IMR-90 (cell line): ENCODE measurements around the gene TIPARP. TPM values are rescaled to one million over a fixed set of nuclear protein-coding genes. Genes with fewer than 3 reads are reported as not detected.

ENCODE experiments used
- CHD1 ChIP-seq: IDR thresholded peaks from 2 replicates; pipeline ENCODE4 v1.6.1; 2012; ENCODE audit warnings: low read depth, low read length, improper control_type of control experiment
- CTCF ChIP-seq: conservative IDR thresholded peaks from 2 replicates; pipeline ENCODE4 v1.5.1; 2012; ENCODE audit warnings: mild to moderate bottlenecking, low read depth, low read length, improper control_type of control experiment
- MAFK ChIP-seq: IDR thresholded peaks from 2 replicates; pipeline ENCODE4 v1.6.1; 2012; ENCODE audit warnings: low read depth, low read length, improper control_type of control experiment
- RFX5 ChIP-seq: IDR thresholded peaks from 2 replicates; pipeline ENCODE4 v1.8.0; 2012; ENCODE audit warnings: low read depth, mild to moderate bottlenecking, low read length, moderate library complexity
- polyA plus RNA-seq, 3 experiments: library from polyadenylated mRNA; depleted of rRNA; stranded (reverse); fragments of >200 nt; gene quantifications; 2 replicates each; pipeline ENCODE4 v1.2.3, GENCODE V29; 2012; ENCODE audit warnings: low replicate concordance in 1 of 3
- total RNA-seq: library from RNA; depleted of rRNA; stranded (reverse); fragments of >200 nt; gene quantifications from 2 replicates; pipeline ENCODE4 v1.2.3, GENCODE V29; 2012
- TF ChIP-seq, protein P1 (sequence below): fragments of 150-350 bp; IDR thresholded peaks from 2 replicates; pipeline ENCODE4 v1.6.1; 2016; ENCODE audit warnings: low read depth, mild to moderate bottlenecking, low read length, moderate library complexity, borderline replicate concordance

Gene TIPARP
- total and polyA plus RNA-seq, 2 of the 4 experiments (the other 2 are of a cell fraction), result 12.6 to 70.8 TPM

DNA sequence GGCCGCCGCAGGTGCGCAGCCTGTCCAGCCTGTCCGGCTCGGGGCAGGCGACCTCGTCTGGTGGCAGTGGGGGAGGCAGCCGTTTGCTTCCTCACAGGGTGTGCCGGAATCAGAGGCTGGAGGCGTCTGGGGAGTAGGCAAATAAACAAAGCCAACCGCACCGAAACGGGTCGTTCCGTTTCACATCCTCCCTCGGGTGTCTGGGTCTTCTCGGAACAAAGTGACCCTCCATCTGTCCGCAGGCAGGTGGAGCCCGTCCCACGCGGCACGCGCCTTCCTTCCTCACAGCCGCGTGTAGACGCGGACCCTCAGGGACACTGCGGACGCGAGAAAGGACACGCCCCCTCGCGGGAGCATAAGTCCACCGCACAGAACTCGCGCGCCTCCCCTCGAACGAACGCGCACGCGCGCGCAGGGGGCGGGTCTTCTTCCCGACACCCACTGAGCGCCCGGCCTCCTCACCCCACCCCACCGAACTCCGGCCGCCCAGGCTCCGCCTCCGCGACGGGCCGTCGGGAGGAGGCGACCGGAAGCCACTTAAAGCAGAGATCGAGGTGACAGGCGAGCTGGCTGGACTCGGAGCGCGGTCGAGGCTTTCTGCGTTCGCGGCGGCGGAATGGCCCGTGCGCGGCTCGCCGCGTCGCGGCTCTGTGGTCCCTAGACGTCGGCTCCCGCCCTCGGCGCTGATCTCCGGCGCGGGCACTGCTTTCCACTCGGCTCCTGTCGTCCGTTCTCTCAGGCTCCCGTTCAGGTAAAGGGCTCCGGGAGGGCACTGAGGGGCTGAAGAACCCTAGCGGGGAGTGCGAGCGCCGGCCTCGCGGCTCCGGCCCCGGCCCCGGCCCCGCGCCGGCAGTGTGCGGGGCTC, at the start of gene TIPARP (continued):
- TF ChIP-seq CTCF, result peak; percentile 58
- TF ChIP-seq, protein P1, sequence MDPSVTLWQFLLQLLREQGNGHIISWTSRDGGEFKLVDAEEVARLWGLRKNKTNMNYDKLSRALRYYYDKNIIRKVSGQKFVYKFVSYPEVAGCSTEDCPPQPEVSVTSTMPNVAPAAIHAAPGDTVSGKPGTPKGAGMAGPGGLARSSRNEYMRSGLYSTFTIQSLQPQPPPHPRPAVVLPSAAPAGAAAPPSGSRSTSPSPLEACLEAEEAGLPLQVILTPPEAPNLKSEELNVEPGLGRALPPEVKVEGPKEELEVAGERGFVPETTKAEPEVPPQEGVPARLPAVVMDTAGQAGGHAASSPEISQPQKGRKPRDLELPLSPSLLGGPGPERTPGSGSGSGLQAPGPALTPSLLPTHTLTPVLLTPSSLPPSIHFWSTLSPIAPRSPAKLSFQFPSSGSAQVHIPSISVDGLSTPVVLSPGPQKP, result no peak
- TF ChIP-seq CHD1, result 0 out of 2 replicates have a peak, but pooled peaks have one; percentile 80
- no peak for TF ChIP-seq MAFK
- no peak for TF ChIP-seq RFX5
